Activated CD8-positive, alpha-beta memory T cell treated with anti-CD3 and anti-CD28 coated beads, Interleukin-2, amount 50 U/mL, for 1 hour (primary cell): ENCODE measurements around the gene CAPZB.

ENCODE experiments used
- DNase-seq: peaks from one replicate; pipeline ENCODE4 v3.0.0-alpha.2; 2020; ENCODE audit errors: extremely low read depth

The CAPZB gene

DNA sequence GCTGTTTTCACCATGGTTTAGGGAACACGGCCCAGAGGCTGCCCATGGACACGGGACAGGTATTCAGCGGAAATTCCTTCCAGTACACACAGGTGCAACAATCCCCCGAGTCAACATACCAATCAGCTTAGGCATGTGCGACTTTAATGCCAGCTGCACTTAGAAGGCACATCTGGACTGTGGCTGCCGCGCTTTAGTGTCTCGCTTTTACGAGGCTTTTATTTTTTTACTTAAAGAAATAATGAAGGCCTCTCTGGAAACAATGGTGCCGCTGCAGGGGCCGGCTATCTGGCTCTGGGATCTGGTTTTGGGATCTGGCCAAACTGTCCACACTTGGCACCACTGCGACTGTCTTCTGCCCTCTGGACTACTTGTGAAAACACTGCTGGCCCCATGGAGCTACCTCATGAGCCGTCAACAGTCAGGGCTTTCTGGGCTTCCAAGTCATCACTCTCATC lies 117.7 kb downstream of the CAPZB start:
- DNase-seq: no peak

DNA sequence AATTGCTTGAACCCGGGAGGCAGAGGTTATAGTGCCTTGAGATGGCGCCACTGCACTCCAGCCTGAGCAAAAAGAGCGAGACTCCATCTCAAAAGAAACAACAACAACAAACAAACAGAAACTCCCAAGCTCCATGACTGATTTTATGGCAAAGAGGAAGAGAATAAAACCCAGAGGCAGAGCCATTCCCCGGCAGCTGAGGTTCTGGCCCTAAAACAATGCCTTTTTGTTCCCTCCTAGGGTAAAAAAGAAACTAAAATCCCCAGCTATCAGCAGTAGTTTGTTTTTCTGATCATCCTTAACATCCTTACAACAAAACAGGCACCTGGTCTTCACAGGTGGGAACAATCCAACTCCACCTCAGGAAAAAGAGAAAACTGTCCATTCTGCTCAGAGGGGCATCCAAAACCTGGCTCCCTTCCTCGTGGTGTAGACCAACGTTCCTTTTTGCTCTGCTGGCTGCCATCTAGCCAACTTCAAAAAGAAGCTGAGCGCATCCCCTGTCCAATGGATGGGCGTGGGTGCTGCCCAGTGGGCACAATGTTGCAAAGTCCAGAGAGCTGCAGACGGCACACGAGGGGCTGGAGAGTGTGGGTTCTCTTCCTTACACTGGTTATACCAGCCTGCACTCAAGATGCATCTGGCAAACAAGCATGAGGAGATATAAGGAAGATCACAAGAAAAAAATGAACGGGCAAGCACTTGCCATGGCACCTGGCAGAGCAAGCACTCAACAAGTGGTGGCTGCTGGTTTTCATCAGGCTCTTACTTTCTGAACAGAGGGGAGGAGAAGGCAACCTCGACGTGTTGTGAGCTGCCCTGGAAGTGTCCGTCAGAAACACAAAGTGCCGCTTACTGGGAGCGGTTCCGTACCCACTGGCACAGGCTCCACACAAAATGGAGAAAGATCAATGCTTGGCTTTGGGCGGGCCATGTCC lies 118.5 kb downstream of the CAPZB start:
- DNase-seq: no peak

DNA sequence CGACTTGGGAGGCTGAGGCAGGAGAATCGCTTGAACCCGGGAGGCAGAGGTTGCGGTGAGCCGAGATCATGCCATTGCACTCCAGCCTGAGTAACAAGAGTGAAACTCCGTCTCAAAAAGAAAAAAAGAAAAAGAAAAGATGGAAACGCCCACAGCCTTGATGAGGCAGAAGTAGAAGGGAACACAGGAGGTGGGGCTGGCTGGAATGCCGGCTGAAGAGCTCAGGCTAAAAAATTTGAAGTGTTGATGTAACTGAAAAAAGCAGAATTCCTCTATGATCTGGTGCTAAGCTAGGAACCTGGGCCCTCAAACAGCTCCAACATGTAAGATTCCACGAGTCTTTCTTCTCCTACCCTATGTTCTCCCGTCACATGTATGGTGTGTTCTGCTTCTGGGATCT lies 119.6 kb downstream of the CAPZB start:
- no peak for DNase-seq

DNA sequence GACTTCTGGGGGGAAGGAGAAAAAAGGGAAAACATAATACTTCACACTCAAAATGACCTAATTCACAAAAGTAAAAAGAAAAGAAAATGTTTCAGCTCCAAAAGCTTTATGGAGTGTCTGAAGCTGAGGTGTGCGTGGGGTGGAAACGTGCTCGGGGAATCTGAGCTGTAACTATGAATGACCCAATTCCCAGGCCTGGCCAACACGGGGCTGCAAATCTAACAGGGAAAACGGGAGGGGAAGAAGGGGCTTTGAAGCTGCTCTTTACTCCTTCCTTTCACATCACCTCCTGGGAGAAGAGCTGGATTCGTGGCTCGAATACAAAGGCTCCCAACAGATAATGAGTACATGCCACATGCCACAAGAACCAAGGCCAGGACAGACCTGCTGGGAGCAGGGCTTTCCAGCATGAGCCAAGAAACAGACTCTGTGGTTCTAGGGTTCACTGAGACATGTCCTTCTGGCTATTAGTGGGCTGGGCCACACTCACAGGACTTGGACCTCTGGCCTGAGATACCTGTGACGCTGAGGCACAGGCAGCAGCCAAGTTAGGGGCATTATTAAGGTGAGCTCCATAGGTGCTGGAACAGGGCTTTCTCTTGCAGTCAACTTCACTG lies 121.7 kb downstream of the CAPZB start:
- no peak for DNase-seq

DNA sequence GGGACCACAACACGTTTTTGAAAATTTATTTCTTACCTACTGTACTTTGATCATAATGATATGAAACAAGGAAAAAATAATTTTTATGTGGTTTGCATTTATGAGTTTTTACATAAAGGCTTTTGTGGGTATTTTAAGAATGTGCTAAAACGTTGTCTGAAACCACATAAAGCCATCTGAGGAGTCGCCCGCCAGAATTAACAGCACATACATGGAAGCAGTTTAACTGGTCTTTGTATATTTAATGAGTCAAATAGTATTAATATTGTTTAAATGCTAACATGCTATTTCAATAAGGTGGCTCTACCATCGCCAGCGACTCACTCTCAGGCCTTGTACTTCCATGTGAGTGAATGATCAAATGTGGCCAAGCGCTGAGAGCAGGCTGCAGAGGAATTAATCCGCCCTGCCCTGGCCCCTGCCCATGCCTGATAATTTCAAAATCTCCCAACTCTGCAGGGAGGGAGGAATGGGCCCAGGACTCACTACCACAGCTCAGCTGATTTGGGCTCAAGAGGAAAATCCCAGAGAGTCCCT lies 123.7 kb downstream of the CAPZB start:
- no peak for DNase-seq

DNA sequence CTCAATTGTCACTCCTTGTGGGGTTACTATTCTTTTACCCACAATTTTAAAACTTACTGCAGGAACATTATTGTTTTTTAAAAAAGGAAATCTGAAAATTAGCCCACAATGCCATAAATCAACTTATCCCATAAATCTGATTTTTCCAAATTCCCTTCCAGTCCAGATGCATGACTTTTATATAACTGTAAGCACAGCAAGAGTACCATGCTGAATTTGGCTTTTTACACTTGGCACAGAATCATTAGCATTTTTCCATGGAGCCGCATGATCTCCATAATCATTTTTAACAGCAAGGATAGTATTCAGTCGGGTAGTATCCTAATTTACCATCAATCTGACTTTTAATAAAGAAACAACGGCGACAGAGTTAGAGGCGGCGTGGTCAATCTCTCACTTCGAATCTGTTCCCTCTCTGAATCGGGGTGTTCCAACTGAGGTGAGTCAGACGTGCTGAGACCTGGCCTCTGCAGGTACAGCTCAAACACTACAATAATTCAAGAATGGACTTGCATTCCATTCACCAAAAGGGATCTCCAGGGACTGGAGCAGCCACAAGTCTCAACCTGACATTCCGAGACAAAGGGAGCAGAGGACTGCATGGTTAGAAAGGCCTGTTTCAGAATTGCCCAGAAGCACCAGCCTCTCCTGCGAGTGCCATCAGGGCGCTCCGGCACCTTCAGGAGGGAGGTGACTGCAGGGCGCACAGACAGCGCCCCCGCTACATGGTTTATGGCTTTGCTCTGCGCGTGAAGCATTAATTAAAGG lies 124.3 kb downstream of the CAPZB start:
- no peak for DNase-seq

DNA sequence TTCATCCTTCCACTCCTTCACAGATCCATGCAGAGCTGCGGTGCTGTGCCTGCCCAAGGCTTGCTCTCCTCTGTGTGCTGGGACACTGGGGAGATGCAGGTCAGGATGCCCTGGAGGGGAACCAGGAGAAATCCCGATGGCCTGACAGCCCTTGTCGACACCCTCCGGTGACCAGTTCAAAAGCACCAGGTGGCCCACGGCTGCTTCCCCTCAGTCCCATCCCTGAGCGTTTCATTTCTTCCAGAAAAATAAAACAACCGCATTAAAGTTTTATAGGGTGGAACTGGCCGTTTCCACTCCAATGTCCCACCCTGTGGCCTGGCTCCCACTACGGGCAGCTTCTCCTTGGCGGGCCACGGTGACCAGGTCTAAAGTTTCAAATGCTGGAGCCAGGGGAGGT lies 124.9 kb downstream of the CAPZB start:
- no peak for DNase-seq

DNA sequence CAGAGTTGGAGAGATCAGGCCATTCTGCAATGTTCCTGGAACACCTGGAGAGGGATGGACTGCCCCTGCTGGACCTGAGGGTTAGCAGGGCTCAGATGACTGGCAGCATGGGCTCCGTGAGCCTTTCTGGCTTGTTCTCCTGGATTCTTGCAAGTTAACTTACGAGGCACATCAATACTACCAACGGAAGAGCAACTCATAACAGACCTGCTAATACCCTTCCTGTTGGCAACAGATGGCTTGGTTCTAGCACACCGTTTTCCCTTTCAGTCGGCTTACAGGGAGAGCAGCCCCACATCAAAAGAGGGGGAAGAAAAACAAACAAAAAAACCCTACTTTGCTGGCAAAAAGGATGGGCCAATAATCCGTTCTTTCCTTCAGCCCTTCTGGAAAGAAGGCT lies 125.3 kb downstream of the CAPZB start:
- no peak for DNase-seq

DNA sequence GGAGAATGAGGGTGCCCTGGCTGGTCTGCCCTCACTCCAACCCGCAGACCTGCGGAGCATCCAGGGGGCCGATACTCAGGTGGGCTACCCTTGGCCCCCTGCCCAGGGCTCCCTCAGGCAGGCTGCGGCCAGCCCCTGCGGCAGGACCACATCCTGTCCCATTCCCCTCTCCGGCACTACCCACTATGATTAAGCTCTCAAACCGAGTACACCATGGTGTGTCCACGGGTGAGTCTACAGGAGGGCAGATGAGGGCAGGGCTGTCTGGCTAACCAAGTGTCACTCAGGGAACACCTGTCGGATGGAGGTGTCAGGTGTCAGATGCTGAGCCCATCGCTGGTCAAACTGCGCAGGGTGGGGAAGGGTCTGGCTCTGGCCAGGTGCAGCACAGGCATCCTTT lies 126.0 kb downstream of the CAPZB start:
- DNase-seq: no peak

DNA sequence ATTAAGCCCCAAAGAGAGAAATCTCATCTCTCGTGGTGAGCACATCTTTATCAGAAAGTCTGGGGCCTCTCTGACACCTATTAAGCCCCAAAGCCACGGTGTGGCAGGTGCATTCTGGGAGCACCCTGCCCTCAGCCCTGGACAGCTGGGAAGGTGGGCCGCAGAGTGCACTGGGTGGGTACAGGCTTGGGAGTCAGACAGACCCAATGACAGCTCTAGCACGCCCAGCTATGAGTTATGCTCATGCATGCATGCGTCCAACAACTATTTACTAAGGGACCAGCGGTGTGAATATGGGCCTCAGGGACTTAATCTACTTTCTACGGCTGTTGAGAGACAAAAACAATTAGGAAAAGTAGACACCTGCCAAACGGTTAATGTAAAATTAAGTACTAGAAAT lies 126.6 kb downstream of the CAPZB start:
- DNase-seq: no peak

DNA sequence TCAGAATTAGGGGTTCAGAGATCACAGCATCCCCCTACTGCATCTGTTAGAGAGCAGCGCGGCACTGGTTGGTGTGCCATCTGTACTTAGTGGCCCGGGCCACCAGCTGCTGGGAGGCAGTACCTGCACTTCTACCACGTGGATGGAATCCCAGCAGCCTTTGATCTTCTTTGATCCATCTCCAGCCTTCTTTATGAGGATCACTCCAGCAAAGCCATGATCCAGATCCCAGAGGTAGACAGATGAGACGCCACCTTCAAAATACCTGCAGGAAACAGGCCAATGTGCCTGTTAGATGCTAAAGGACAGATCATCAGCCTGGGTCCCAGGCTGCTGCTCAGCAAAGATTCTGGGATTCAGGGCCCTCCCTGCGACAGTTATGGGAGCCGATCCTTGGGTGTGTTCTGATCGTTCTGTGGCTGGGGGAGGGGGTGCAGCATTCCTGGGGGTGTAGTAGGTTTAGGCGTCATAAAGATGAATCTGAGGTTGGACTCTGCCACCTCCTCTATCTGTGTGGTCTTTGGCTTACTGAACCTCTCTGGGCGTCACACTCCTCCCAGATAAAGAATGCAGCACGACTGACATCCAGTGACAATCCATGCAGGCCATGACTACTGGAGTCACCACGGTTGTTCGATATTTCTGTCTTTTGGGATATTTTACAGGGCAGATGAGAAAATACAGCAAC lies 127.9 kb downstream of the CAPZB start:
- no peak for DNase-seq

DNA sequence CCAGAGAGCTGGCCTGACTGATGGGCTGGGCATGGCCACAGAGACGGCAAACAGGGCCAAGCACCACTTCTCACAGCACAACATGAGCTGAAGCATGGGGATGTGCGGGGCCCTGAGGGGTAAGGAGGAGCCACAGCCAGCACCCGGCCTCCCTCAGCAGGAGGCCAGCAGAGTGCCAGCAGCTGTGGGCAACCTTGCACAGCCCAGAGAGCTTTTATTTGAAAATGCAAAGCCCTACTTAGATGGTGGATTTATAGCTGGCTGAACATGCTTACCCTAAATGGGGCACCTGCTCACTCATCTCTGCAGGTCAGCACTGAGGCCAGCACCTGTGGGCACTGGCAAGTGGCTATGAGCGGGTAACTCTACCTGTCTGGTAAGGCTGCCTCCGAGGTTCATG lies 129.1 kb downstream of the CAPZB start:
- DNase-seq: no peak

DNA sequence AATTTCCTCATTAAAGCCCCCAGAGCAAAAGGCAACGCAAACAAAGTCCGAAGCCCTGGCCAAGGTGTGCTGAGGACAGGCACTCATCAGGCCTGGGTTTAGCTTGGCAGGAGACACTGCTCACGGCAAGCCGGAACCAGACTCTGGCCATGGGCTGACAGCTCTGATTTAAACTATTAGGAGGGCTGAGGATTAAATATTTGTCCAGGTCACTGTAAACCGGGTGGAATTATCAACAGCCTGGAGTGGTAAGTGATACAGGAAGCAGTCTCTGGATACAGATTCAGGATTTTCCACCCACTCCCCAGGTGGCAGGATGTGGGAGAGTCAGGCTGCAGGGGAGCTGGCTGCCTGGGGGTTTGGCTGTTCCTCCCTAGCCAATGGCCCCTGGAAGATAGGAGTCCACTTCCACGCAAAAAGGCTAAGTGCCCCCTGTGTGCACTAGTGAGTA lies 130.8 kb downstream of the CAPZB start:
- no peak for DNase-seq

DNA sequence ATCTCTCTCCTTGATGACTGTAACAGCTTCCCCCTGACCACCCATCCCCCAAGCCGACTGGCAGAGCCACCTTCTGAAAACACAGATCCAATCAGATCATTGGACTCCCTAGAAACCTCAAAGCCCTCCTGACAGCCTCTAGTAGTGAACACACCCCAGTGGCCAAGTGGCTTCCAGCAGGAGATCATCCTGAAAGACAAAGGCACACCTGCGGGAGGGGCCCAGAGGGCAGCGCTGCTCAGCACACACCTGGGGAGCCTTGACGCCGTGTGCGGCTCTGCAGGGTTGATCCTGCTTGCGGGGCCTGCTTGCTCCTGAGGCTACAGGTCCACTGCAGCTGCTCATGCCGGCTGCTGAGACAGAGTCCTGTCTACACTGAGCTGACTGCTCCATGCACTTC lies 131.7 kb downstream of the CAPZB start:
- DNase-seq: no peak

DNA sequence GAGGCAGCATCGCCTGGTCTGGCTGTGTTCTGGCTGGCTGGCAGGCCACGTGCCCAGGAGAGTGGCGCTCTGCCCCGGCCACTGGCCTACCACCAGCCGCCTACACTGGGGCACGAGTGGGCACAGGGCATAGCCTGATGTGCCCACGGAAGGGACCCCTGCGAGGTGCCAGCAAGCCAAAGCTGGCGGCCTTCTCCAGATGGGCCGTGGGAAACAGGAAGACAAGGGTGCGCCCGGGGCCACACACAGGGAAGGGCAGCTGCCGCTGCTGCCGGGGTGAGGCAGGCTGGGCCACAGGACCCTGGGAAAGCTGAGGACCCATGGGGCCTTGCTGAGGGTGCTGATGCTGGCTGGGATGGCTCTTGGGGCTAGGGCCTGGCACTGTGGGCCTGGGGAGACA lies 132.5 kb downstream of the CAPZB start:
- DNase-seq: no peak

DNA sequence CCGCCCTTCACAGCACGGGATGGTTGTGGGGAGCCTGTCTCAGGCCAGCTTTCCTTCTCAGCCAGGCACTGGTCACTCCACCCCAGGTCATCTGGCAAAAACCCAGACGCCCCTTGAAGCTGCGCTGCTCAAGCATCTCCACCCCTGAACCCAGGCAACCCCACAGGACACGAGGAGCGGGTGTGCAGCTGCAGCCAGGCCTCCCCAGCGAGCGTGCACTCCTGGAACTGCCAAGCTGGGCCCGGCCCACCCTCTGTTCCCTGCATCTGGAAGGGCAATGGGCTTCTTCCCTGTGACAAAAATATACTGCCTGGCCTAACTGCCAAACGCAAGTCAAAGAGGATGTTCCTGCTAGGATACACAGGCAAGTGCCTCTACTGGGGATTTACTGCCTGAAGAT lies 133.5 kb downstream of the CAPZB start:
- no peak for DNase-seq

DNA sequence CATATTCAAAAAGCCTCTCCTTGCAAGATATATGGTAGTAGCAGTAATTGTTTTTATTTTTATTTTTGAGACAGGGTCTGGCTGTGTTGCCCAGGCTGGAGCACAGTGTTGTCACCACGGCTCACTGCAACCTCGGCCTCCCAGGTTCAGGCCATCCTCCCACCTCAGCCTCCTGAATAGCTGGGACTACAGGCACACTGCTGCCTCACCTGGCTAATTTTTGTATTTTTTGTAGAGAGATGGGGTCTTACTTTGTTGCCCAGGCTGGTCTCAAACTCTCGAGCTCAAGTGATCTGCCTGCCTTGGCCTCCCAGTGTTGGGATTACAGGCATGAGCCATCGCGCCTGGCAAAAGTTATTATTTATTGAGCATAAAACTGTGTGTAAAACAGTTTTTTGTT lies 134.8 kb downstream of the CAPZB start:
- no peak for DNase-seq

DNA sequence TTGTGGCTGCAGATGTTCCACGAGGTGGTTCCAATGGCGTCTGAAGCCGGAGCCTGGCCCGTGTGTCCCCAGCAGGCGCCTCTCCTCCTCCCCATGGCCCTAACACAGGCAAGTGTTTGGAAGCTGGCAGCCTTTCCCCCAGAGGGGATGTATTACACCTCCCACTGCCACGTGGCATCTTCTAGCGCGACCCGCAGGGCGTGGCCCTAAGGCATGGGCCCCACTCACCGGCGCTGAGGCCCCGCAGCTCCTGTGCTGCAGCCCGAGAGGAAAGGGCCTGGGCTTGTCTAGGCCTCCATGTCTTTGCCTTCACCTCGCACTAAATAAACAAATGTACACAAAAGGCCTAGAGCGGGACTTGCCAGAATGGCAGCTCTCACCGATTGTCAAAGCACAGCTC lies 135.3 kb downstream of the CAPZB start:
- no peak for DNase-seq

DNA sequence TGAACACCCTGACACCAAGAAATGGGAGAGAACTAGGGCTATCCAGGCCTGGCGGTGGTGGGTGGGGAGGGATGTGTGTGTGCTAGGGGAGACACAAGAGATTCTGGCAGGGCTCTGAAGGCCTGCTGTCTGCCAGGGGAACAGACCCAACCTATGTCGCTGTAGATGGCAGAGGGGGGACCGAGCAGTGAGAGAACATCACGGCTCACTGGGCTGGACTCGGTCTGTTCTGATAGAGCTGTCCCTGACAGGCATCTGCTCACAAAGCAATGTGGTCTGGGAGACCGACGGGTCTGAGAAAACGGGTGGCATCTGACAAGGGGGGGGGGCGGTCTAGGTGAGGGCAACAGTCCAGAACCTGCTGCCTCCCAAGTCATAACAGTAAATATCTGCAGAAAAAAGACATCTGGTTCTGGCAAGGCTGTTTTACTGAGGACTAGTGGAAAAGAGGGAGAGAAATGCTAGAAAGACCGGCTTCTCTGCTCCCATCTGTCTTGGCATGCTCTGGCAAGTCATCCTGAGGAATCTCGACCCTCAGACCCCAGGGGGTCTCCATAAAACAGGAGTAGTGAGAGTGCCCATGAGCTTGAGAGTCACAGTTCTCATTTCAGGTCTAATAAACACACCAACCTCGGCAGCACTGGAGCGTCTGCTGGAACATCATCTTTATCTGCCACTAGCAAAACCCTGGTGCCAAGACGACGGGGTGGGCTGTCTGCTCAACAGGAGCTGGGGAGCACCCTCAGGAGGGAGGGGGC lies 136.7 kb downstream of the CAPZB start:
- no peak for DNase-seq

DNA sequence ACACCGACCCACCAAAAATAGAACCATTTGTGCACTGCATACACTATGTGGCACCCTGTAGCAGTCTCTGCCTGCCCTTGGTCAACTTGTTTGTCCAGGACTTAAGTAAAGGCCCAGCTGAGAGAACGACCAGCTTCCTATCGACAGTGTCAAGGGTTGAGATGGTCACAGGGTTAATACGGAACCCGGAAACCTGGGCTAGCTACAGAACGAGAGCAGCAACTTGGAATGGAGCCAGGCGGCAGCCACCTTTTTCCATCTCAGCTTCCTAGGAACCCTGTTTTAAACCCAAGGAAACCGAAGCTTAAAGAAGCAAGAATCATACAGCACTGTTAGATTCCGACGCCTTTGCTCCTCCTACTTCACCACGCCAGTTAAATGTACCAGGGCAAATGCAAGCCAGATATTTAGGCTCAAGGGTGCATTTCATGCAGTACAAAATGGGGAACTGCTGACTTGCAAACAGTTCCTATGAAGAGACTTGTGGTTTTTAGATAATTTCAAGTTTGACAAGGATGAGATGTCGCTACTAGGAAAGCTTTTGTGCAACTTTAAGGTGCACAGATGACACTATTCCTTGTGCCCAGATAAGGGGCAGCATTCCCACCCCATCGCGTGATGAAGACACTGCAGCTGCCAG lies 137.7 kb downstream of the CAPZB start:
- no peak for DNase-seq
